GM12872 (cell line): Measurements from ENCODE around the gene PPP1R3F.

Experiments
- CTCF ChIP-seq: IDR thresholded peaks from 3 replicates; pipeline ENCODE4 v1.5.1; 2011; ENCODE audit warnings: low read depth, mild to moderate bottlenecking, low read length, moderate library complexity; ENCODE audit not compliant: insufficient read depth

PPP1R3F gene

GRCh38 chrX:49286581-49286980, 17.0 kb downstream of the PPP1R3F start:
- TF ChIP-seq CTCF: no peak

DNA sequence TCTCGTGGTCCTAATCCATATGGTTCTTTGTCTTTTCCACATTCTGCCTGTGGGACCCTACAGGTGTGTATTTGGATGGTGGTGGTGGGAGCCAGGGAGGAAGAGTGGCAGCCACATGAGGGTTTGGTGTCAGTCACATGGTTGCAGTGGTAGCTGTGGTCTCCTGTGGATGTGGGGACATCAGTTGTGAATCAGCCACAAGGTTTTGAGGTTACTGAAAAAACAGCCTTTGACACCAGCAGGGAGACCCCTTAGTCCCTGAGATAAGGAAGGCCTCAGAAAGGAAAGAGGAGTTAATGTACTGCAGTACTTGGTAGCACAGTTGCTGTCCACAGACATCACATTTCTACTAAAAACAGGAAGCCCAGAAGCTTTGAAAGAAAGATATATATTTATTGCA, 18.1 kb downstream of the PPP1R3F start:
- TF ChIP-seq CTCF: no peak

DNA sequence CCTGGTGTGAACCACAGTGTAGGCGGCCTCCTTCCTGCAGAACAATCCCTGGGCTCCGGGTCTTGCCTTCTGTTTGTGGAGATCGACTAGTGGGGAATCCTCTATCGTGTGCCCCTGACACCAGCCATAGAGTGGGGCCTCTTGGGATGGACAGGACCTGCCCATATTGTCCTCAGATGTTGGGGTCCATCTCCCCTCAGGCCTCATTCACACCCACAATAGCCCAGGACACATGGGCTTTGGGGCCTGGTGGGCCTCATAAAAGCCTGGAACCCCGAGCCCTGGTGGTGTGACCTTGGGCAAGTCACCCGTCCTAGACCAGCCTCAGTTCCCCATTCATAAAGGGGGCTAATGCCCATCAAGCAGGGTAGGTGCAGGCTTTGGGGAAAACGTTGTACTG, 20.6 kb downstream of the PPP1R3F start:
- TF ChIP-seq CTCF: no peak

DNA sequence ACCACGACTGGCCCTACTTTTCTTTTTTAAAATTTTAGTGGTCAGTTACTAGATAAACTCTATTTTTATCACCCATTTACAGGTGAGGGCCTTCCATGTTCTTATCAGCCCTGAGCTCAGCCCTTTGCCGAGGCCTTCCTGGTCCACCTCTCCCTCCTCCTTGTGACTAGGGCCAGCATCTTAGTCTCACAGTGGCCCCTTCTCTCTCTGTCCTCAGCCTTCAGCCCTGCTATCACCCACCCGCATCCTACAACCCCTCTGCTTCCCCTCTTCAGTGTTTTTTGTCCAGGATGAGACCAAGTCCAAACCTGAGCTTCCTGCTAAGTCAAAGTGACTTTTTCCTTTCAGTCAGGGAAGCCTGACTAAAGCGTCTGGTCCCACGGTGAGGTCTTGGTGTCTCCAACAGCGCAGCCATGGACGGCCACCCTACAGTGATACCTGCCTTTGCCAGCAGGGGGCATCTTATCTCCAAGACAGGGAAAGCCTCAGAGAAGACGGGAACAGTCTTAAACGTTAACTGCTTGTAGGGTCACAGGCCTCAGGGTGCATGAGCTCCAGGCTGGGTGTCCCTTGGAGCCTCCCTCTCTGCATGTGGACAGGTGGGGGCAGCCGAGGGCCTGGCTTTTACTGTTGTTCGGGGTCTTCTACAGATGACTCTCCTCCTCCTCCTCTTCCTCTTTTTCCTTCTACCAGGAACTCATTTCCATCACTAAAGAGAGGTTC, 22.2 kb downstream of the PPP1R3F start:
- TF ChIP-seq CTCF: peak; percentile 72

- TF ChIP-seq CTCF: no peak
Observed at GRCh38 chrX:49292400-49293362, 23.1 kb downstream of the PPP1R3F start.

GRCh38 chrX:49300703-49301102, 31.1 kb downstream of the PPP1R3F start:
- no peak for TF ChIP-seq CTCF

GRCh38 chrX:49303346-49303745, 33.8 kb downstream of the PPP1R3F start, which contains the start of gene GAGE10:
Gene GAGE10, plus strand, starts transcription at chrX:49303646. Its CDS starts 1,214 bp downstream, at chrX:49304860.
- no peak for TF ChIP-seq CTCF
